ENCODE measurements around the gene CEACAM19.
"Not testable (repeated sequence)": the region's sequence is repeated elsewhere in the genome, so short reads cannot be mapped to it uniquely, and the experiment has no call there.

The CEACAM19 gene

GRCh38 chr19:44703336-44704078, 32.2 kb downstream of the CEACAM19 start:
- DNase-seq = no peak

GRCh38 chr19:44704982-44705381, 33.7 kb downstream of the CEACAM19 start:
- DNase-seq = no peak

DNA sequence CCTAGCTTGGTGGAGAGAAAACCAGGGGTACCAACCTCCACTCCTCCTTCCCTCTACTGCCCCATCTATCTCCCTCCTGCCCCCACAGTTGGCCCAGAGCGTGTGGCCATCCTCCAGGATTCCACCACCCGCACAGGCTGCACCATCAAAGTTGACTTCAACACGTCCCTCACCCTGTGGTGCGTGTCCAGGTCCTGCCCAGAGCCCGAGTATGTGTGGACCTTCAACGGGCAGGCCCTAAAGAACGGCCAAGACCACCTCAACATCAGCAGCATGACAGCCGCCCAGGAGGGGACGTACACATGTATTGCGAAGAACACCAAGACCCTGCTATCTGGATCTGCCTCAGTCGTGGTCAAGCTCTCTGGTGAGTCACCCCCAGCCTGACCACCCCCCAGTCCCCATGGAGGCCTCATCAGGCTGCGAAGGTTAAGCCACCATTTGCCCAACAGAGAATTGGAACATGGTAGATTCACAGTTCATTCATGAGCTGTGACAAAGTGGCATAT, 34.3 kb downstream of the CEACAM19 start:
- no peak for DNase-seq

DNA sequence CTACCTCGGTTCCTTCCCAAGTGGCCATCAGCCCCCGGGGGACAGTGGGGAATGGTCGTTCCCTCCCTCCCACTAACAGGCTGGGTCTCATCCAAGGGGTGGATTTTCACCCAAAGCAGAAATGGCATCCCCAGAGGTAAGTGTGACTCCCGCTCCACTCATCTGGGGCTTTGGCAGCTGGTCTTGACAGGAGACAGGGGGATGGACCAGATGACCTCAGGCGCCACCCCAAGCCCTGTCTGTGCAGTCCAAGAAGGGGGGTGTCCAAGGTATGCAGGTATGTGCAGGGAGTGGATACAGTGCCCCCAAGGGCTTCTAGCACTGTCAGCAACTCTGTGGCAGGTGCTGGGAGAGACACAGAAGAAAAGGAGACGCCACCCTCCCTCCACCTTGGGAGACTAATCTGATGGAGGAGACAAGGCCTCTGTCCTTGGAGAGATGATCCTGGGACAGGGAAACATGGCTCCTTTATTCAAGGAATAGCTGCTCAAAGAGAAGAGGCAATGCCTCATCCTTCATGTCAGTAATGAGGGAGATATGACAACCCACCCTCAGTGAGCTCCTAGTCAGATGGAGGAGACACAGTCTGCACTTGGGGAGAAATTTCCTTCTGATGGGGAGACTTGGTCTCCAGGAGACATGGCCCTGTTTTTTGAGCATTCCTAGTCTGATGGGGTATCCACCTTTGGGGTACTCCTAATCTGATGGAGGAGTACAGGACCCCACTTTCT, 35.4 kb downstream of the CEACAM19 start:
- DNase-seq = no peak

- DNase-seq = no peak
Measured at GRCh38 chr19:44707794-44708193, 36.5 kb downstream of the CEACAM19 start.

DNA sequence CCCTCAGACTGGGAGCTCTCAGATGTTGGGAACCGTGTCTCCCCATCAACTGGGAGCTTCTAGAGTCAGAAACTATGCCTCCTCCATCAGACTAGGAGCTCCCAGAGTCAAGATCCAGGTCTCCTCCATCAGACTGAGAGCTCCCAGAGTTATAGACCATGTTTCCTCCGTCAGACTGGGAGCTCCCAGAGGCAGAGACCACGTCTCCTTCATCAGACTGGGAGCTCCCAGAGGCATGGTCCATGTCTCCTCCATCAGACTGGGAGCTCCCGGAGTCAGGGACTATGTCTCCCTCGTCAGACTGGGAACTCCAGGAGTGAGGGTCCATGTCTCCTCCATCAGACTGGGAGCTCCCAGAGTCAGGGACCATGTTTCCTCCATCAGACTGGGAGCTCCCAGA, 37.7 kb downstream of the CEACAM19 start:
- DNase-seq = no peak

- not testable (repeated sequence) for DNase-seq
Measured at GRCh38 chr19:44709434-44710266, 38.4 kb downstream of the CEACAM19 start.

DNA sequence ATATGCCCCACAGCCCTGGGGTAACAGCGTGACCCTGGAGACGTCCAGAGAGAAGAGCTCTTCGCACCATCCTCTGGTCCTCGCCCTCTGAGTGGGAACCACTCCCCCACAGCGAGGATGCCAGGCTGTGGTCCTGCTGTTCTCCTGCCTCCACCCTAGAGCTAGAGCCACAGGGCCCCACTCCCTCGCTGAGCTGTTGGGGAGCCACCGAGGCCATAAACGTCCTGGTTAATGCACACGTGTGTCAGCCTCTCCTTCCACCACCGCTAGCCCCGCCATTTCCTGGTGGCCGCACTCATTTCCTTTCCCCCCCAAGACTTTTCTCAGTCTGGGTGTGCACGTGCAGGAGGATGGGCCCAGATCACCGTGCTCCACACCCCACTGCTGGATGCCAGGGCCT, 39.2 kb downstream of the CEACAM19 start:
- no peak for DNase-seq

DNA sequence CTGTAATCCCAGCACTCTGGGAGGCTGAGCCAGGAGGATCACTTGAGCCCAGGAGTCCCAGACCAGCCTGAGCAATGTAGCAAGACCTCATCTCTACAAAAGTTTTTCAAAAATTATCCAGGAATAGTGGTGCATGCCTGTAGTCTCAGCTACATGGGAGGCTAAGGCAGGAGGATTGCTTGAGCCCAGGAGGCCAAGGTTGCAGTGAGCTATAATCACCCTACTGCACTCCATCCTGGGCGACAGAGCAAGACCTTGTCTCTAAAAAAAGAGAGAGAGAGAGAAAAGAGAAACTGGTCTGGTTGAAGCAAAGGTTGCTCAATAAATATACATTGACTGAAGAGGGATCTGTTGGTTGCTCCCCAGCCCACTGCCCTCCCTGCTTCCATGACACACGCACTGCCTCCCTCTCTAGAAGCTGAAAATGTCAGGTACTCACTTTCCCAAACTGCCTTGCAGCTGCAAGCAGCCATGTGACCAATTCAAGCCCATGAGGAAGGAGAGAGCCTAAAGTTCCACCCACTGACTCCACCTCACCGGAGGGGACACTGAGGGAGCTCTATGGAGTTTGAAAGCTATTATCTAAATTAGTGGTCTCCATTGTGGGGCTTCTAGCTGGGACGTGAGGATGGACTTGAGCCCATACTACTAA, 41.7 kb downstream of the CEACAM19 start:
- DNase-seq = no peak

DNA sequence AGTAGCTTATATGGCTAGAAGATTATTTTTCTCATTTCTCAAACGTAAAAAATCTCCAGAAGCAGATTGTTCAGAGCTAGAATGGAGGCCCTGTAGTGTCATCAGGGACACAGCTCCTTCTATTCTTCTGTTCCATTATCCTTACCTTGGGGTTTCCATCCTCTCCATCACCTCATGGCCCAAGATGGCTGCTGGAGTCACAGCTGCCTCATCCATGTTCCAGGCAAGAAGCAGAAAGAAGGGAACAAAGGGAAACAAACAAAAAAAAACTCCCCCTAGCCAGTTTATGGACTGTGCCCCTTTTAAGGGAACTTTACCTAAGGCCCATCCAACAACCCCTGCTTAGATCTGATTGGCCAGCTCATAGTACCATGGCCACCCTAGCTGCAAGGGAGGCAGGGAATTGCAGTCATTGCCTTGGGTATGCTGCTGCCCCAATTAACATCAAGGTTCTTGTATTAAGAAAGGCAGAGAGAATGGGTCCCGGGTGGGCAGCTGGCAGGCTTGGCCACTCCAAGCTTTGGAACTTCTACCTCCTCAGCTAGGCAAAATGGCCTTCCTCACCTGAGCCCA, 43.4 kb downstream of the CEACAM19 start:
- DNase-seq = no peak

DNA sequence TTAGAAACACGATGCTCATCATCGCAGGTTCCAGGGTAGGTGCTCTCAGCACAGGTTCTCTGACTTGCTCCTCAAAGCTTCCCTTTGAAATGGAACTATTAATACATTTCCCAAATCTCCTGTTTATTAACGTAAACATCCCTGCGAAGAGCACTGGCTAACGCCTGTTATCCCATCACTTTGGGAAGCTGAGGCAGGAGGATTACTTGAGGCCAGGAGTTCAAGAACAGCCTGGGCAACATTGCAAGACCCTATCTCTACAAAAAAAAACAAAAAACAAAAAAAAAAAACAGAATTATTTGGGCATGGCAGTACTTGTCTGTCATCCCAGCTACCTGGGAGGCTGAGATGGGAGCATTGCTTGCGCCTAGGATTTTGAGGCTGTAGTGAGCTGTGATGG, 46.3 kb downstream of the CEACAM19 start:
- DNase-seq = no peak

DNA sequence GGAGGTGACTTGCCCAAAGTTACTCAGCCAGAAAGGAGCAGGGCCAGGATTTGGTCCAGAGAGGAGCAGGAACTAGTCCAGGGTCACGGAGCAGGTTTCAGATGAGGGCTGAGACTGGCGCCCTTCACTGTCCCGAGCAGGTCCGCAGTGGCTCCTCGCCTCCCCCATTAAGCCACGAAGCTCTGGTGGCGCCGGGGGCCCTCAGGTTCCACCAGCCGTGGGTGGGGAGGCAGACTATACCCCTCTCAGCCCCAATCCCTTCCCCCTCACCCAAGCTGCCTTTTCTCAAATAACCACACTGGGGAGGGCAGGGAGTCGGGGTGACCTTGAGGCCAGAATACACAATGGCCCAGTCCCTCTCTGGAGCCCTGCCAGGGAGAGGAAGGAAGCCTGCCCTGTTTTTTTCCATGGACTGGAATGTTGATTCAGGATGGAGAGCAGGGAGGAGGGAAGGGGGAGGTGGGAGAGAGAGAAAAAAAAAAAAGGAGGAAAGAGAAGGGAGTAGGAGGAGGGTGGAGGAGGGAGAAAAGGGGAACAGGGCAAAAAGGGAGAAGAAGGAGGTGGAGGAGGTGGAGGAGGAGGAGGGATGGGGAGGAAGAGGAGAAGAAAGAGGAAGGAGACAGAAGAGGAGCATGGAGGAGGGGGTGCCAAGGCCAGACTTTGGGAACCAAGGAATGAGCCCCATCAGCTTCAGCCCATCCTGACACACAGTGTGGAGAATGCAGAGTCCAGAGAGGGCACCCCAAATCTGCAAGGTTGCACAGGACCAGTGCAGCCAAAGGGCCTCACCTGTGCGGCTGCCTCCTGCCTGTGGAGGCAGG, 47.4 kb downstream of the CEACAM19 start:
- peak; percentile 84 for DNase-seq

GRCh38 chr19:44719262-44719701, 48.0 kb downstream of the CEACAM19 start:
- DNase-seq = peak in 1 of 2 experiments; percentile 31

GRCh38 chr19:44720396-44720795, 49.1 kb downstream of the CEACAM19 start:
- not testable (repeated sequence) for DNase-seq

GRCh38 chr19:44720945-44721344, 49.7 kb downstream of the CEACAM19 start:
- no peak for DNase-seq

DNA sequence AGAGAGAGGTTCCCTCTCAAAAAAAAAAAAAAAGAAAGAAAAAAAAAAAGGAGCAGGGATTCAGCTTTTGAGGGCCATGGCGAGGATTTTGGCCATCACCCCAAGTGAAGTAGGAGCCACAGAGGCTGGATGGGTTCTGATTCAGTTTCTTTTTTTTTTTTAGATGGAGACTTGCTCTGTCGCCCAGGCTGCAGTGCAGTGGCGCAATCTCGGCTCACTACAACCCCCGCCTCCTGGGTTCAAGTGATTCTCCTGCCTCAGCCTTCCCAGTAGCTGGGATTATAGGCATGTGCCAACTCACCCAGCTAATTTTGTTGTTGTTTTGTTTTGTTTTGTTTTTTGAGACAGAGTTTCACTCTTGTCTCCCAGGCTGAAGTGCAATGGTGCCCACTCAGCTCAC, 50.1 kb downstream of the CEACAM19 start:
- DNase-seq = not testable (repeated sequence)

- DNase-seq = no peak
Measured at GRCh38 chr19:44722131-44723121, 51.1 kb downstream of the CEACAM19 start.

- no peak for DNase-seq
Measured at GRCh38 chr19:44723299-44723951, 52.1 kb downstream of the CEACAM19 start.

GRCh38 chr19:44723952-44724319, 52.7 kb downstream of the CEACAM19 start:
- DNase-seq = peak; percentile 58 to 64

DNA sequence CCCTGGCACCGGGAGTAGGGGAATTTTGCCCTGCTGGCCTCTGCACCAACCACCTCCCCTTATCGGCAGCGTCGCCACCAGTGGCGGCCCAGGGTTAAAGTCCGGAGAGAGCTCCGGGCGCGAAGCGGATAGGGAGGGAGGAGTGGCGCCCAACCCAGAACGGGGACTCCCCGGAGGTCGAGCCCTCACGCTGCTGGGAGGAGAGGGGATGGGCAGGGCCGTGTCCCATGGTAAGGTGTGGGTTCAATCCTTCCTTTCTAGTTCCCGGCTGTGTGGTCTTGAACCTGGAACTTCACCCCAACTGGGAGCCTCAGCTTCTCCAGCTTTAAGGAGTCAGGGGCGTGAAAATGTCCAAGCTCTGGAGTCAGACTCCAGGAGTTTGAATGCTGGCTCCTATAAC, 54.0 kb downstream of the CEACAM19 start:
- DNase-seq = no peak

Measured in SHP77 (cell line).